K562 (cell line): ENCODE results near the gene CFD. TPM values are rescaled to one million over a fixed set of nuclear protein-coding genes. Genes with fewer than 3 reads are reported as not detected.

Experiments
- HMGXB4 ChIP-seq: sonication (generic); formaldehyde crosslinking; IDR thresholded peaks from 2 replicates; pipeline ENCODE4 v1.8.1; 2023; ENCODE audit warnings: mild to moderate bottlenecking, missing genetic modification reagents
- LCOR ChIP-seq: sonication (generic); formaldehyde crosslinking; IDR thresholded peaks from 2 replicates; pipeline ENCODE4 v1.8.0; 2022; ENCODE audit warnings: mild to moderate bottlenecking, missing genetic modification reagents
- NR2C2 ChIP-seq, 2 experiments: fragments of 200-800 bp in 1 of 2; sonication (Bioruptor generic) in 1 of 2; sonication (generic) in 1 of 2; formaldehyde crosslinking in 1 of 2; IDR thresholded peaks; 2 replicates each; pipeline versions ENCODE4 v1.6.1 to v1.8.0; 2016 to 2022; ENCODE audit warnings: mild to moderate bottlenecking in 1 of 2, missing compliant biosample characterization in 1 of 2, missing genetic modification characterization in 1 of 2, missing genetic modification reagents in 1 of 2
- NRF1 ChIP-seq, 2 experiments: fragments of 450-650 bp; IDR thresholded peaks in 1 of 2; conservative IDR thresholded peaks in 1 of 2; 2 replicates each; pipeline ENCODE4 v1.6.1; 2014; ENCODE audit warnings: mild to moderate bottlenecking in 2 of 2
- POLR2H ChIP-seq: IDR thresholded peaks from 2 replicates; pipeline ENCODE4 v1.6.1; 2016; ENCODE audit warnings: missing genetic modification characterization, low read depth, mild to moderate bottlenecking, control low read depth, missing compliant biosample characterization, moderate library complexity
- RBFOX2 ChIP-seq: fragments of 200-400 bp; formaldehyde crosslinking; IDR thresholded peaks from 2 replicates; pipeline ENCODE4 v1.6.1; 2017; ENCODE audit warnings: low read depth, mild to moderate bottlenecking, low read length, moderate library complexity
- RCOR1 ChIP-seq, 2 experiments: IDR thresholded peaks; 2 replicates each; pipeline ENCODE4 v1.6.1; 2012; ENCODE audit warnings: low read depth in 2 of 2, low read length in 2 of 2, borderline replicate concordance in 1 of 2, improper control_type of control experiment in 1 of 2
- RFX1 ChIP-seq: fragments of 450-650 bp; IDR thresholded peaks from 2 replicates; pipeline ENCODE4 v1.6.1; 2016; ENCODE audit warnings: mild to moderate bottlenecking, moderate library complexity
- ZBTB40 ChIP-seq, 2 experiments: fragments of 450-650 bp in 1 of 2; sonication (generic) in 1 of 2; formaldehyde crosslinking in 1 of 2; IDR thresholded peaks; 2 replicates each; pipeline versions ENCODE4 v1.7.1 to v1.9.0; 2016 to 2022; ENCODE audit warnings: inconsistent platforms in 1 of 2, mild to moderate bottlenecking in 1 of 2, missing genetic modification reagents in 1 of 2
- ZFP36 ChIP-seq: fragments of 150-350 bp; IDR thresholded peaks from 2 replicates; pipeline ENCODE4 v1.6.1; 2018; ENCODE audit warnings: low read length, low read depth; ENCODE audit not compliant: partially characterized antibody
- polyA plus RNA-seq, 8 experiments: library from polyadenylated mRNA; depleted of rRNA in 4 of 8; stranded (reverse) in 5 of 8; unstranded in 3 of 8; fragments of >200 nt; fragmentation: Nextera tagmentation in 2 of 8; fragmentation: Illumina TruSeq in 1 of 8; extraction: Ambion mirVana in 2 of 8; extraction: Trizol in 1 of 8; gene quantifications; 2 replicates each; pipeline versions ENCODE4 v1.2.1 to v1.2.3, GENCODE V29; 2011 to 2014; ENCODE audit warnings: inconsistent platforms in 1 of 8, missing spikeins in 1 of 8
- total RNA-seq, 7 experiments: library from RNA; depleted of rRNA in 6 of 7; stranded (reverse); fragments of >200 nt in 6 of 7; fragmentation: Illumina TruSeq in 2 of 7; extraction: Trizol in 2 of 7; gene quantifications; 2 replicates each; pipeline versions ENCODE4 v1.2.1 to v1.2.3, GENCODE V29; 2011 to 2021; ENCODE audit warnings: low replicate concordance in 1 of 7
- TF ChIP-seq, protein P1 (sequence below), 2 experiments: fragments of 150-350 bp in 1 of 2; IDR thresholded peaks; 2 replicates each; pipeline ENCODE4 v1.6.1; 2012 to 2016; ENCODE audit warnings: low read depth in 2 of 2, low read length in 2 of 2, mild to moderate bottlenecking in 1 of 2, moderate library complexity in 1 of 2

Gene CFD
- total and polyA plus RNA-seq, 9 of the 15 experiments (the other 6 are each of a cell fraction or from before 2014, with no cell fraction given) = 0.52 to 59.4 (median 7.6) TPM

- TF ChIP-seq NRF1 (conservative IDR thresholded peaks at IDR 0.05 in 1 of 2, IDR thresholded peaks at IDR 0.05 in 1 of 2) (no peak), HMGXB4 (CRISPR knock-in tag) (no peak), LCOR (CRISPR knock-in tag) (no peak), ZFP36 (peak; percentile 27), POLR2H (tag) (no peak), ZBTB40 (IDR thresholded peaks at IDR 0.05) (peak; percentile 42; the same call in 1 of the 2 replicates), ZBTB40 (CRISPR knock-in tag; IDR thresholded peaks at IDR 0.05) (no peak), NR2C2 (CRISPR knock-in tag; IDR thresholded peaks at IDR 0.05) (no peak), NR2C2 (tag; IDR thresholded peaks at IDR 0.05) (0 out of 2 replicates have a peak, but pooled peaks have one; percentile 13), RBFOX2 (0 out of 2 replicates have a peak, but pooled peaks have one; percentile 1), RFX1 (no peak), RCOR1 (IDR thresholded peaks at IDR 0.05; ENCODE audit: borderline replicate concordance in 1 of 2, low read depth in 2 of 2, low read length in 2 of 2) (0 out of 4 replicates have a peak, but pooled peaks of 1 of the 2 experiments have one; percentile 24)
- TF ChIP-seq, protein P1, sequence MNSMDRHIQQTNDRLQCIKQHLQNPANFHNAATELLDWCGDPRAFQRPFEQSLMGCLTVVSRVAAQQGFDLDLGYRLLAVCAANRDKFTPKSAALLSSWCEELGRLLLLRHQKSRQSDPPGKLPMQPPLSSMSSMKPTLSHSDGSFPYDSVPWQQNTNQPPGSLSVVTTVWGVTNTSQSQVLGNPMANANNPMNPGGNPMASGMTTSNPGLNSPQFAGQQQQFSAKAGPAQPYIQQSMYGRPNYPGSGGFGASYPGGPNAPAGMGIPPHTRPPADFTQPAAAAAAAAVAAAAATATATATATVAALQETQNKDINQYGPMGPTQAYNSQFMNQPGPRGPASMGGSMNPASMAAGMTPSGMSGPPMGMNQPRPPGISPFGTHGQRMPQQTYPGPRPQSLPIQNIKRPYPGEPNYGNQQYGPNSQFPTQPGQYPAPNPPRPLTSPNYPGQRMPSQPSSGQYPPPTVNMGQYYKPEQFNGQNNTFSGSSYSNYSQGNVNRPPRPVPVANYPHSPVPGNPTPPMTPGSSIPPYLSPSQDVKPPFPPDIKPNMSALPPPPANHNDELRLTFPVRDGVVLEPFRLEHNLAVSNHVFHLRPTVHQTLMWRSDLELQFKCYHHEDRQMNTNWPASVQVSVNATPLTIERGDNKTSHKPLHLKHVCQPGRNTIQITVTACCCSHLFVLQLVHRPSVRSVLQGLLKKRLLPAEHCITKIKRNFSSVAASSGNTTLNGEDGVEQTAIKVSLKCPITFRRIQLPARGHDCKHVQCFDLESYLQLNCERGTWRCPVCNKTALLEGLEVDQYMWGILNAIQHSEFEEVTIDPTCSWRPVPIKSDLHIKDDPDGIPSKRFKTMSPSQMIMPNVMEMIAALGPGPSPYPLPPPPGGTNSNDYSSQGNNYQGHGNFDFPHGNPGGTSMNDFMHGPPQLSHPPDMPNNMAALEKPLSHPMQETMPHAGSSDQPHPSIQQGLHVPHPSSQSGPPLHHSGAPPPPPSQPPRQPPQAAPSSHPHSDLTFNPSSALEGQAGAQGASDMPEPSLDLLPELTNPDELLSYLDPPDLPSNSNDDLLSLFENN (IDR thresholded peaks at IDR 0.05; ENCODE audit: low read depth in 2 of 2, low read length in 2 of 2) = no peak
These were observed 47.0 kb downstream of the CFD start (continued) for GRCh38 chr19:906480-906879.
